Stimulated activated naive B cell treated with anti-CD40 and anti-IgM and Interleukin-4, amounts not matched to agents 10 μg/mL and 1 μg/mL and 100 μg/mL, for 72 hours (primary cell): ENCODE measurements around the gene CCDC171.

ENCODE experiments used
- ATAC-seq, 2 donors: fragments of 150-1000 bp; cut with Tn5 transposase; replicated peaks; 2 replicates each; pipeline ENCODE4 v1.10.0; 2021; ENCODE audit warnings: moderate library complexity in 1 of 2
- DNase-seq: peaks from one replicate; pipeline ENCODE4 v3.0.0; 2021
- H3K27ac Mint-ChIP-seq: one replicate; pipeline ENCODE4 v1.8.0; 2022; ENCODE audit warnings: mild to moderate bottlenecking, mixed read lengths
- H3K27me3 Mint-ChIP-seq, 2 donors: one replicate each; pipeline ENCODE4 v1.8.0; 2022; ENCODE audit warnings: mixed read lengths in 2 of 2
- H3K36me3 Mint-ChIP-seq, 2 donors: one replicate each; pipeline ENCODE4 v1.8.0; 2022; ENCODE audit warnings: mixed read lengths in 2 of 2, mild to moderate bottlenecking in 1 of 2
- H3K4me1 Mint-ChIP-seq, 2 donors: one replicate each; pipeline ENCODE4 v1.8.0; 2022; ENCODE audit warnings: mixed read lengths in 2 of 2, mild to moderate bottlenecking in 1 of 2
- H3K4me3 Mint-ChIP-seq, 2 donors: one replicate each; pipeline ENCODE4 v1.8.0; 2022; ENCODE audit warnings: mild to moderate bottlenecking in 2 of 2, mixed read lengths in 2 of 2, moderate library complexity in 1 of 2
- H3K9me3 Mint-ChIP-seq, 2 donors: one replicate each; pipeline ENCODE4 v1.8.0; 2022; ENCODE audit warnings: mixed read lengths in 2 of 2, mild to moderate bottlenecking in 1 of 2

Gene CCDC171

GRCh38 chr9:15961217-15961616 lies 408.4 kb downstream of the CCDC171 start:
- no peak for ATAC-seq
- no peak for DNase-seq
- Mint-ChIP-seq H3K4me3 (no peak overlapping the region), H3K4me1 (no peaks in the 10 kb centered on the region), H3K36me3 (no peaks in the 10 kb centered on the region), H3K27me3 (no peaks in the 10 kb centered on the region), H3K9me3 (no peaks in the 10 kb centered on the region), H3K27ac (no peak overlapping the region)

GRCh38 chr9:15965246-15965745 lies 412.5 kb downstream of the CCDC171 start:
- H3K4me3 Mint-ChIP-seq = no peak overlapping the region
- DNase-seq (no peak), ATAC-seq (no peak)
- no peak overlapping the region for H3K27ac Mint-ChIP-seq
- H3K36me3 Mint-ChIP-seq = no peaks in the 10 kb centered on the region
- H3K4me1 Mint-ChIP-seq = no peaks in the 10 kb centered on the region
- no peaks in the 10 kb centered on the region for H3K27me3 Mint-ChIP-seq
- no peaks in the 10 kb centered on the region for H3K9me3 Mint-ChIP-seq

GRCh38 chr9:15966471-15966870 lies 413.6 kb downstream of the CCDC171 start:
- Mint-ChIP-seq H3K27ac (no peak overlapping the region), H3K9me3 (no peaks in the 10 kb centered on the region), H3K36me3 (no peaks in the 10 kb centered on the region), H3K4me3 (no peak overlapping the region), H3K27me3 (no peaks in the 10 kb centered on the region), H3K4me1 (no peaks in the 10 kb centered on the region)
- no peak for ATAC-seq
- DNase-seq = no peak

GRCh38 chr9:15967068-15967467 lies 414.2 kb downstream of the CCDC171 start:
- H3K36me3 Mint-ChIP-seq = no peaks in the 10 kb centered on the region
- H3K4me1 Mint-ChIP-seq = no peaks in the 10 kb centered on the region
- DNase-seq (no peak), ATAC-seq (no peak)
- H3K27ac Mint-ChIP-seq = no peak overlapping the region
- H3K9me3 Mint-ChIP-seq = no peaks in the 10 kb centered on the region
- no peak overlapping the region for H3K4me3 Mint-ChIP-seq
- no peaks in the 10 kb centered on the region for H3K27me3 Mint-ChIP-seq

DNA sequence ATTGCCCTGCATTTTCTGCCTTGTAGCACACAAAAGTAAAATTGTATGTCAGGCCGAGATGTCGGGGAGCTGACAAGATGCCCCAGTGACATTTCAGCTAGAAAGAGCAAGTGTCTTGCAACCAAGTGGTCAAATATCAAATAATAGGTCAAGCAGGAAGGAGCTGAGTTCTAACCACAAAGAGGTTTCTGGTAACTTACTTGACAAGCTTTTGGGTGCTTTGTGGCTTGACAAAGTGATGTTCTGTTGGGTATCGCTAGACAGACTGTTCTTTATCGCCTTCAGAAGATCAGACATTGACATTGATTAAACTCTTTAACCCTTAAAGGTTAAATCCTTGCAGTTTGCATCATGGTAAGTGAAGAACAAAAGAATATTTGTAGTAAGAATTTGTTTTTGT lies 419.9 kb downstream of the CCDC171 start:
- Mint-ChIP-seq H3K4me3 (no peak overlapping the region), H3K4me1 (no peaks in the 10 kb centered on the region), H3K36me3 (no peaks in the 10 kb centered on the region), H3K27me3 (no peaks in the 10 kb centered on the region), H3K27ac (no peak overlapping the region), H3K9me3 (no peaks in the 10 kb centered on the region)
- no peak for DNase-seq
- ATAC-seq = no peak

GRCh38 chr9:15975101-15975778 lies 422.4 kb downstream of the CCDC171 start:
- Mint-ChIP-seq H3K27ac (no peak overlapping the region), H3K4me1 (no peaks in the 10 kb centered on the region), H3K9me3 (no peaks in the 10 kb centered on the region), H3K4me3 (no peak overlapping the region), H3K36me3 (no peaks in the 10 kb centered on the region), H3K27me3 (no peaks in the 10 kb centered on the region)
- DNase-seq (no peak), ATAC-seq (no peak)

DNA sequence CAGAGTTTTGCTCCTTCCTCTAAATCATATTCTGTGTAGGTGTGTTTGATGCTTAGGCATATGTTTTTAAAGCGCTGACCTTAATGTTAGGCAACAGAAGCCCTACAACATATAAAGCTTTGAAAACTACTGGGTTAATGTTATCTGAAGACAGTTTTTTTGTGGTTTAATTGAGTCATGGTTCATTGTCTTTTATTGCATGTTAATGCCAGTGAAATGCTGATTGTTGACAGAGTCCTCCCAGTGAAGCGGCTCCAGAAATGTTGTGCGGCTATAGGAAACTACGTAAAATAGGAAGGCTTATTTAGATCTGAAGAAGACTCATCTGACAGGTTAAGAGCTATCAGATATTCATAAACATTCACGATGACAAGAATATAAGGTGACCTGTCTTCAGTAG lies 424.6 kb downstream of the CCDC171 start:
- H3K4me1 Mint-ChIP-seq = no peaks in the 10 kb centered on the region
- no peak overlapping the region for H3K27ac Mint-ChIP-seq
- ATAC-seq = no peak
- no peak for DNase-seq
- no peaks in the 10 kb centered on the region for H3K36me3 Mint-ChIP-seq
- no peaks in the 10 kb centered on the region for H3K27me3 Mint-ChIP-seq
- no peaks in the 10 kb centered on the region for H3K9me3 Mint-ChIP-seq
- no peak overlapping the region for H3K4me3 Mint-ChIP-seq

DNA sequence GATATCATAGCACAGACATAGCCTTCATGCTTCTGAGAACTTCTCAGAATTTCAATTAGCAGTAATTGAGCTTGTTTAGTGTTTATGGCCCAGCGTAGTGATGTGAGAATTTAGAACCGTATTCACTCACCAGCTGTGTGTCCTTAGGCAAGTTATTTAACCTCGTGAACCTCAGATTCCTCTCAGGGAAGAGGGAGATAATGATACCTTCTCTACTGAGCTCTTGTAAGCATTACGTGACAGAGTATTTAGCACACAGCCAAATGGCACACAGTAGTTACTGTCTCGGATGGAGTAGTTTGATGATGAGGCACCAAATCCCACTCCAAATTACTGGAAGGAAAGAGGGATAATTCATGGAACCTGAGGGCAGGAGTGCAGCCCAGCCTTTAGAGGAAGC lies 429.3 kb downstream of the CCDC171 start:
- H3K4me1 Mint-ChIP-seq = no peaks in the 10 kb centered on the region
- no peak overlapping the region for H3K4me3 Mint-ChIP-seq
- DNase-seq (no peak), ATAC-seq (no peak)
- no peaks in the 10 kb centered on the region for H3K9me3 Mint-ChIP-seq
- H3K27me3 Mint-ChIP-seq = no peaks in the 10 kb centered on the region
- H3K36me3 Mint-ChIP-seq = no peaks in the 10 kb centered on the region
- no peak overlapping the region for H3K27ac Mint-ChIP-seq

GRCh38 chr9:15999422-16000339 lies 446.8 kb downstream of the CCDC171 start:
- H3K9me3 Mint-ChIP-seq = peaks cover 3% of the 10 kb centered on the region in 2 donors
- H3K4me1 Mint-ChIP-seq = no peaks in the 10 kb centered on the region
- no peak overlapping the region for H3K4me3 Mint-ChIP-seq
- no peak overlapping the region for H3K27ac Mint-ChIP-seq
- ATAC-seq = peak in 1 of 2 donors; percentile 25
- H3K27me3 Mint-ChIP-seq = no peaks in the 10 kb centered on the region
- no peaks in the 10 kb centered on the region for H3K36me3 Mint-ChIP-seq
- no peak for DNase-seq

DNA sequence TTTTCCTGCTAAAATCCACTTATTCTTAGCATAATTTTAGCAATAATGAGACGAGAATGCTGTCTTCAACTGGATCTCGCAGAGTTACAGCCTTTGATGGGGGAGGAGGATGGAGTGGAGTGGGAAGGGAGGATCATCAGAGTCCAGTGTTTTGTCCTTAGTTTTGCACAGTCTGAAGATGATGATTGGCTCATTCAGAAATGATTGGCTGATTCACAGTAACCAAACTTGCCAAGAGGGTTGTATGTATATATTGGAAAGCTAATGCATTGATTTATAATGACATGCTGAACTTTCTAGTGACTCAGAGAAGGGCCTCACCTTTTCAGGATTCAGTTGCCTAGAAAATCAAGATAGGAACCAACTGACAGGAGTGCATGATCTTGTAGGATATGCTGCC lies 448.0 kb downstream of the CCDC171 start:
- no peaks in the 10 kb centered on the region for H3K36me3 Mint-ChIP-seq

DNA sequence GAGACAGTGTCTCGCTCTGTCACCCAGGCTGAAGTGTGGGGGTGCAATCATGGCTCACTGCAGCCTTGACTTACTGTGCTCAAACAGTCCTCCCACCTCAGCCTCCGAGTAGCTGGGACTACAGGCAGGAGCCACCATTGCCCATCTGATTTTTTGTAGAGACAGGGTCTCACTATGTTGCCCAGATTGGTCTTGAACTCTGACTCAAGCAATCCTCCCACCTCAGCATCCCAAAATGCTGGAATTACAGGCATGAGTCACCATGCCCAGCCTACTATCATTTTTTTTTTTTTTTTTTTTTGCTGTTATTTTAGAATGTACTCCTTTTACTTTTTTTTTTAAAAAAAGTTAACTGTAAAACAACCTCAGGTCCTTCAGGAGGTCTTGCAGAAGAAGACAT lies 449.0 kb downstream of the CCDC171 start:
- ATAC-seq = no peak
- H3K27ac Mint-ChIP-seq = no peak overlapping the region
- no peaks in the 10 kb centered on the region for H3K36me3 Mint-ChIP-seq
- no peak overlapping the region for H3K4me3 Mint-ChIP-seq
- no peaks in the 10 kb centered on the region for H3K4me1 Mint-ChIP-seq
- H3K27me3 Mint-ChIP-seq = no peaks in the 10 kb centered on the region
- no peak for DNase-seq
- H3K9me3 Mint-ChIP-seq = peaks cover under 1 to 3% of the 10 kb centered on the region in 2 donors

More for the DNA sequence above, 448.0 kb downstream of the CCDC171 start:
- Mint-ChIP-seq H3K4me3 (no peak overlapping the region), H3K27ac (no peak overlapping the region), H3K9me3 (peaks cover 3% of the 10 kb centered on the region in 2 donors), H3K27me3 (no peaks in the 10 kb centered on the region), H3K4me1 (no peaks in the 10 kb centered on the region)
- DNase-seq (no peak), ATAC-seq (no peak)

- no peaks in the 10 kb centered on the region for H3K4me1 Mint-ChIP-seq
- ATAC-seq (no peak), DNase-seq (no peak)
- H3K4me3 Mint-ChIP-seq = no peak overlapping the region
- H3K27me3 Mint-ChIP-seq = no peaks in the 10 kb centered on the region
- no peaks in the 10 kb centered on the region for H3K36me3 Mint-ChIP-seq
- H3K9me3 Mint-ChIP-seq = peaks cover 0 to 3% of the 10 kb centered on the region in 2 donors
- H3K27ac Mint-ChIP-seq = no peak overlapping the region
These were observed 450.0 kb downstream of the CCDC171 start for GRCh38 chr9:16002816-16003215.

GRCh38 chr9:16003785-16004184 lies 450.9 kb downstream of the CCDC171 start:
- Mint-ChIP-seq H3K4me3 (no peak overlapping the region), H3K4me1 (no peaks in the 10 kb centered on the region), H3K27me3 (no peaks in the 10 kb centered on the region), H3K9me3 (peaks cover 0 to 3% of the 10 kb centered on the region in 2 donors), H3K27ac (no peak overlapping the region), H3K36me3 (no peaks in the 10 kb centered on the region)
- ATAC-seq = no peak
- DNase-seq = no peak

DNA sequence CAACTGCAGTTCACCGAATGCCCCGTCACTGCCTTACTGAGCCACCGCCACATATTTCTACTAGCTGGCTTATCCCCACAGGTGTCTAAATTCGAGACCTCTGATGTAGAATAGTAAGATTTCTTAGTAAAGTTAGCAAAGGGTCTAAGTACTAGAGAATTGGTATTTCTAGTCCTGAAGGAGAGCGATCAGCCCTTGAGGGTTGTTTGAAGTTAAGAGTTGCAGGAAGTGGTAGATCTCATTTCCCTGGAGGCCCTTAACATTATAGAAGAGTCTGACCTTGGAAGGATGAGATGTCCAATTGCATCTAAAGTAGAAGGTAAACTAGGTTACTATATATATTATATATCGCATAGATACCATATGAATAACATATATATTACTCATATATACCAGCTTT lies 451.8 kb downstream of the CCDC171 start:
- H3K9me3 Mint-ChIP-seq = peaks cover 0 to 2% of the 10 kb centered on the region in 2 donors
- H3K36me3 Mint-ChIP-seq = no peaks in the 10 kb centered on the region
- H3K4me3 Mint-ChIP-seq = no peak overlapping the region
- H3K4me1 Mint-ChIP-seq = no peaks in the 10 kb centered on the region
- no peaks in the 10 kb centered on the region for H3K27me3 Mint-ChIP-seq
- DNase-seq = no peak
- ATAC-seq = no peak
- H3K27ac Mint-ChIP-seq = no peak overlapping the region

DNA sequence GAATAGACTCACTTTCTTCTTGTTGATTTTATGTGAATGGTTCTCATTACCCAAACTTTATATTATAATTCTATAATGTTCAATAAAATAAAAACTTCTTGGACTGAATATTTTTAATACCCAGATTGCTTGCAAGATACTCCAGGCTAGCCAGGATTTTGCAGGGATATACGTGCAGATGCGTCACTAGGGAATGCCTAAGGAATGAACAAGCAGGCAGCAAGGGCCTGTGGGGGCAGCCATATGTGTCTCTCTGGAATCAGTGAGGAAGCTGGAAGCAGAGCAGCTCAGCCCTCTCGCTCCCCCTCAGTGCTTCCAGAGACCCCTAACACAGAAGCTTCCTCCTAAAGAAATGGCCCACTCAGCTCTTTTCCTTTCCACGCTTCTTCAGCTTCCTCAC lies 457.4 kb downstream of the CCDC171 start:
- H3K4me3 Mint-ChIP-seq = no peak overlapping the region
- peaks cover 0 to 3% of the 10 kb centered on the region in 2 donors for H3K9me3 Mint-ChIP-seq
- no peak for ATAC-seq
- H3K36me3 Mint-ChIP-seq = no peaks in the 10 kb centered on the region
- no peak overlapping the region for H3K27ac Mint-ChIP-seq
- H3K4me1 Mint-ChIP-seq = no peaks in the 10 kb centered on the region
- DNase-seq = no peak
- H3K27me3 Mint-ChIP-seq = no peaks in the 10 kb centered on the region
